Measurements from ENCODE around the gene HOXC4.
"Not testable (repeated sequence)": the region's sequence is repeated elsewhere in the genome, so short reads cannot be mapped to it uniquely, and the experiment has no call there.

HOXC4 gene

GRCh38 chr12:54041097-54041690 lies 12.4 kb upstream of the HOXC4 start:
- DNase-seq, result no peak

GRCh38 chr12:54042033-54042432 lies 11.6 kb upstream of the HOXC4 start:
- not testable (repeated sequence) for DNase-seq

GRCh38 chr12:54042970-54043853 lies 10.4 kb upstream of the HOXC4 start:
- no peak for DNase-seq

GRCh38 chr12:54044425-54045103 lies 9.1 kb upstream of the HOXC4 start:
- no peak for DNase-seq

- no peak for DNase-seq
Observed at GRCh38 chr12:54045401-54045800, 8.2 kb upstream of the HOXC4 start.

- no peak for DNase-seq
Observed at GRCh38 chr12:54045868-54046521, 7.6 kb upstream of the HOXC4 start.

- DNase-seq, result no peak
Observed at GRCh38 chr12:54046809-54047159, 6.9 kb upstream of the HOXC4 start.

- no peak for DNase-seq
Observed at GRCh38 chr12:54047160-54047963, 6.3 kb upstream of the HOXC4 start.

- no peak for DNase-seq
Observed at GRCh38 chr12:54047964-54048303, 5.7 kb upstream of the HOXC4 start.

- DNase-seq, result no peak
Observed at GRCh38 chr12:54048406-54049093, 5.1 kb upstream of the HOXC4 start.

- no peak for DNase-seq
Observed at GRCh38 chr12:54049108-54049507, 4.5 kb upstream of the HOXC4 start.

- no peak for DNase-seq
Observed at GRCh38 chr12:54050482-54050810, 3.2 kb upstream of the HOXC4 start.

GRCh38 chr12:54051026-54051842 lies 2.4 kb upstream of the HOXC4 start:
- DNase-seq, result no peak

- no peak for DNase-seq
Observed at GRCh38 chr12:54051874-54052437, 1.7 kb upstream of the HOXC4 start.

- DNase-seq, result no peak
Observed at GRCh38 chr12:54052438-54053002, 1.1 kb upstream of the HOXC4 start.

GRCh38 chr12:54053003-54053750 lies 458 bp upstream of the HOXC4 start:
- DNase-seq, result no peak

GRCh38 chr12:54054742-54055194 lies 1.1 kb downstream of the HOXC4 start:
- DNase-seq, result no peak

- DNase-seq, result no peak
Observed at GRCh38 chr12:54055552-54055951, 1.9 kb downstream of the HOXC4 start.

- DNase-seq, result no peak
Observed at GRCh38 chr12:54056110-54056509, 2.5 kb downstream of the HOXC4 start.

Data from NK-92 treated with Interleukin-12 subunit alpha and Interleukin-12 subunit beta, amount 100 ng/mL, for 24 hours (cell line).